SHP77 (cell line): ENCODE results near the gene ARSJ.
A peak's percentile ranks its signal among the peaks of the same experiment; 100 is the strongest.
"Not testable (repeated sequence)": the region's sequence is repeated elsewhere in the genome, so short reads cannot be mapped to it uniquely, and the experiment has no call there.

Experiments
- DNase-seq, 2 experiments: peaks; one replicate each; lab custom pipeline; 2025; lab: John Stamatoyannopoulos, UW

The ARSJ gene

GRCh38 chr4:113979148-113979904 lies at the start of gene ARSJ:
Gene ARSJ, minus strand, starts transcription at chr4:113979647. Its CDS starts 813 bp downstream, at chr4:113978834.
- peak in 1 of 2 experiments; percentile 36 for DNase-seq

GRCh38 chr4:114028071-114028470 lies 48.6 kb upstream of the ARSJ start:
- no peak for DNase-seq

- no peak for DNase-seq
These were observed 48.1 kb upstream of the ARSJ start for GRCh38 chr4:114027596-114027995.

GRCh38 chr4:114026447-114026846 lies 47.0 kb upstream of the ARSJ start:
- DNase-seq: no peak

GRCh38 chr4:114025176-114025777 lies 45.8 kb upstream of the ARSJ start:
- DNase-seq: no peak

- DNase-seq: no peak
These were observed 42.0 kb upstream of the ARSJ start for GRCh38 chr4:114021451-114021850.

GRCh38 chr4:114019969-114020358 lies 40.5 kb upstream of the ARSJ start:
- DNase-seq: no peak

- no peak for DNase-seq
These were observed 40.0 kb upstream of the ARSJ start for GRCh38 chr4:114019276-114019968.

GRCh38 chr4:114017120-114017917 lies 37.9 kb upstream of the ARSJ start:
- DNase-seq: no peak

- DNase-seq: no peak
These were observed 36.0 kb upstream of the ARSJ start for GRCh38 chr4:114015444-114015899.

GRCh38 chr4:114013201-114013600 lies 33.8 kb upstream of the ARSJ start:
- not testable (repeated sequence) for DNase-seq

GRCh38 chr4:114012749-114013148 lies 33.3 kb upstream of the ARSJ start:
- DNase-seq: no peak

GRCh38 chr4:114005569-114006442 lies 26.4 kb upstream of the ARSJ start:
- no peak for DNase-seq

GRCh38 chr4:114004483-114005226 lies 25.2 kb upstream of the ARSJ start:
- DNase-seq: not testable (repeated sequence)

GRCh38 chr4:113998531-113998930 lies 19.1 kb upstream of the ARSJ start:
- no peak for DNase-seq

GRCh38 chr4:113998079-113998478 lies 18.6 kb upstream of the ARSJ start:
- DNase-seq: no peak

GRCh38 chr4:113997206-113997605 lies 17.8 kb upstream of the ARSJ start:
- DNase-seq: no peak

- DNase-seq: no peak
These were observed 17.2 kb upstream of the ARSJ start for GRCh38 chr4:113996599-113997177.

GRCh38 chr4:113993887-113994286 lies 14.4 kb upstream of the ARSJ start:
- no peak for DNase-seq

GRCh38 chr4:113990886-113991285 lies 11.4 kb upstream of the ARSJ start:
- no peak for DNase-seq
